Activated naive CD8-positive, alpha-beta T cell treated with anti-CD3 and anti-CD28 coated beads for 36 hours (primary cell): Measurements from ENCODE around the gene NAP1L5. TPM values are rescaled to one million over a fixed set of nuclear protein-coding genes. Genes with fewer than 3 reads are reported as not detected.

ENCODE experiments used
- DNase-seq: peaks from one replicate; pipeline ENCODE4 v3.0.0; 2021
- H3K27ac Mint-ChIP-seq: one replicate; pipeline ENCODE4 v1.8.0; 2022; ENCODE audit warnings: mild to moderate bottlenecking, moderate library complexity, mixed read lengths
- H3K27me3 Mint-ChIP-seq: one replicate; pipeline ENCODE4 v1.8.0; 2022; ENCODE audit warnings: mild to moderate bottlenecking, mixed read lengths
- H3K36me3 Mint-ChIP-seq: one replicate; pipeline ENCODE4 v1.8.0; 2021; ENCODE audit warnings: mild to moderate bottlenecking, mixed read lengths
- H3K4me1 Mint-ChIP-seq: one replicate; pipeline ENCODE4 v1.8.0; 2021; ENCODE audit warnings: mixed read lengths
- H3K4me3 Mint-ChIP-seq: one replicate; pipeline ENCODE4 v1.8.0; 2022; ENCODE audit warnings: mild to moderate bottlenecking, moderate library complexity, mixed read lengths
- H3K9me3 Mint-ChIP-seq: one replicate; pipeline ENCODE4 v1.8.0; 2022; ENCODE audit warnings: mixed read lengths
- total RNA-seq, 2 experiments: library from RNA; stranded (reverse); gene quantifications; one replicate each; pipeline ENCODE4 v1.2.3, GENCODE V29; 2021

The NAP1L5 gene
- total RNA-seq, 2 experiments from 2014 or later = 8.2 to 8.4 TPM

DNA sequence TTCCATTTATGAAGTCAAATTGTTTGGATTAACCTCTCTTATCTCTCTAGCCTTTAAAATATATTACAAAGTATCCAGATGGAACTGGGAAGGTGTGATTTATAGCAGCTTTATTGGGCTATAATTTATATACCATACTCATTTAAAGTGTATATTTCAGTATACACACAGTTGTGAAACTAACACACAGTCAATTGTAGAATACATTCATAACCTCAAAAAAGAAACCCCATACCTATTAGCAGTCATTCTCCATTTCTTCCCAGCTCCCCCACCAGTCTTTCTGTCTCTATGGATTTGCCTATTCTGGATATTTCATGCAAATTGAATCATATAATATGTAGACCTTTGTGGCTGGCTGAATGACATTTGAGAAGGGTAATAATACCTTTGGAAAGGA, 7.6 kb upstream of the NAP1L5 start:
- H3K27ac Mint-ChIP-seq = no peak overlapping the region
- H3K9me3 Mint-ChIP-seq = no peaks in the 10 kb centered on the region
- H3K4me1 Mint-ChIP-seq = no peaks in the 10 kb centered on the region
- peaks cover 26% of the 10 kb centered on the region for H3K36me3 Mint-ChIP-seq
- no peak for DNase-seq
- H3K27me3 Mint-ChIP-seq = no peaks in the 10 kb centered on the region
- no peak overlapping the region for H3K4me3 Mint-ChIP-seq

GRCh38 chr4:88702782-88703181, 5.2 kb upstream of the NAP1L5 start:
- DNase-seq = no peak
- H3K9me3 Mint-ChIP-seq = no peaks in the 10 kb centered on the region
- H3K27me3 Mint-ChIP-seq = no peaks in the 10 kb centered on the region
- H3K27ac Mint-ChIP-seq = no peak overlapping the region
- H3K4me1 Mint-ChIP-seq = peaks cover 3% of the 10 kb centered on the region
- no peak overlapping the region for H3K4me3 Mint-ChIP-seq
- peaks cover 18% of the 10 kb centered on the region for H3K36me3 Mint-ChIP-seq

DNA sequence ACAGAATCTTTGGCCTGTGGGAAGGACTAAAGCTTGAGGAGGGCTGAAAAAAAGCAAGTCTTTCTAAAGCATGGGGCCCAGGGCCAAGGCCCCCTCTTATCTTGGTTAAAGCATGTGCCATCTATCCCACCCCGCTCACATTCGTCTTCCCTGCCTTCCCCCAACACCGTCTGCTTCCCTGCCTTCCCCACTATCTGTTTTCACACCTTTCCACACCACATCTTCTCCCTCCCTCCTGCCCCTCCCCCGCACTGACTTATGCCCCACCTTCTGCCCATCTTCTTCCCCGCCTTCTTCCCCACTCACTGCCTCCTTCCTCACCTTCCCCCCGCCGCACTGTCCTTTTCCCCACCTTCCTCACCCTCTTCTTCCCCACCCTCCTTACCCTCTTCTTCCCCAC, 890 bp upstream of the NAP1L5 start:
- H3K27ac Mint-ChIP-seq = no peak overlapping the region
- H3K9me3 Mint-ChIP-seq = no peaks in the 10 kb centered on the region
- H3K4me3 Mint-ChIP-seq = peak overlapping the region; percentile 85
- peaks cover 10% of the 10 kb centered on the region for H3K4me1 Mint-ChIP-seq
- DNase-seq = no peak
- H3K36me3 Mint-ChIP-seq = peaks cover 19% of the 10 kb centered on the region
- no peaks in the 10 kb centered on the region for H3K27me3 Mint-ChIP-seq

- DNase-seq = peak; percentile 5
- H3K36me3 Mint-ChIP-seq = peaks cover 19% of the 10 kb centered on the region
- peak overlapping the region; percentile 85 for H3K4me3 Mint-ChIP-seq
- H3K27ac Mint-ChIP-seq = peak overlapping the region; percentile 84
- peaks cover 10% of the 10 kb centered on the region for H3K4me1 Mint-ChIP-seq
- no peaks in the 10 kb centered on the region for H3K27me3 Mint-ChIP-seq
- no peaks in the 10 kb centered on the region for H3K9me3 Mint-ChIP-seq
Observed at GRCh38 chr4:88697141-88697540, 488 bp downstream of the NAP1L5 start.

DNA sequence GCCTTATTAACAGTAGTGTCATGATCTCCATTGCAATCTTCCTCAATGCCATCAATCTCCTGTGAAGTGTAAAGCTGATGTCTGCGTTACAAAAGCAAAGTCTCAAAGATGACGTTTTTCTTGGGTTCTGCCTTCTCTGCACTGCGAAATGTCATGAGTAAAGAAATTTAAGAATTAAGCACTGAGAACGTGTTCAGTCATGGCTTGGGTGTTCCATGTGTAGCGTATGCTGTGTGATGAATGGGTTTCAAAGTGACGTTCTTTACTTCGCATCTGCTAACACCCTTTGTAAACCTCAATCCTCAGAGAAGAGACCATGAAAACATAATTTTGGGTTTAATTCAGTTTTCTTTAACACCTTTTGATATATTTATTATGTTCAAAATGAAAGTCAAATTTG, 999 bp downstream of the NAP1L5 start:
- Mint-ChIP-seq H3K27me3 (no peaks in the 10 kb centered on the region), H3K9me3 (no peaks in the 10 kb centered on the region), H3K36me3 (peaks cover 19% of the 10 kb centered on the region), H3K27ac (peak overlapping the region; percentile 84), H3K4me3 (peak overlapping the region; percentile 85), H3K4me1 (peaks cover 10% of the 10 kb centered on the region)
- DNase-seq = no peak

GRCh38 chr4:88693792-88694191, 3.8 kb downstream of the NAP1L5 start:
- peaks cover 25% of the 10 kb centered on the region for H3K36me3 Mint-ChIP-seq
- no peak overlapping the region for H3K27ac Mint-ChIP-seq
- DNase-seq = no peak

DNA sequence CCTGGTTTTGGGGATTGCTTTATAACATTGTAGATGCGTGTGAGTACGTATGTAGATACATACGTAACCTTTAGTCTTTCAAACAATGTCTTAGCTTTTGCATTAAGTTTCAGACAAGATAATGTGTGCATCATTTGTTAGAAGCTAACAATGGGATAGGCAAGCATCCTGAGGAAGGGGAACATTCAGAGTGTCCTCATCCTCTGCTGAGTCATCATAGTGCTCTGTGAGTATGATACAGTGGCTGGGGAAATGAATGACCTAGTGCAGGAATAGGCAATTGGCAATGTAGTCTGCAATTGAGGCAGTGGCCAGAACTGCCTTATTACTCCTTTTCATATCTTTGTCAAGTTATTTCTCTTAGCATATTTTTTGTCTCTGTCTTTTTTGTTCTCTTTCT, 7.3 kb downstream of the NAP1L5 start:
- no peak overlapping the region for H3K27ac Mint-ChIP-seq
- no peaks in the 10 kb centered on the region for H3K9me3 Mint-ChIP-seq
- no peak for DNase-seq
- H3K4me3 Mint-ChIP-seq = no peak overlapping the region
- H3K4me1 Mint-ChIP-seq = peaks cover 3% of the 10 kb centered on the region
- peaks cover 13% of the 10 kb centered on the region for H3K36me3 Mint-ChIP-seq
- no peaks in the 10 kb centered on the region for H3K27me3 Mint-ChIP-seq

More at GRCh38 chr4:88693792-88694191, 3.8 kb downstream of the NAP1L5 start:
- Mint-ChIP-seq H3K4me1 (peaks cover 10% of the 10 kb centered on the region), H3K27me3 (no peaks in the 10 kb centered on the region), H3K9me3 (no peaks in the 10 kb centered on the region), H3K4me3 (no peak overlapping the region)

DNA sequence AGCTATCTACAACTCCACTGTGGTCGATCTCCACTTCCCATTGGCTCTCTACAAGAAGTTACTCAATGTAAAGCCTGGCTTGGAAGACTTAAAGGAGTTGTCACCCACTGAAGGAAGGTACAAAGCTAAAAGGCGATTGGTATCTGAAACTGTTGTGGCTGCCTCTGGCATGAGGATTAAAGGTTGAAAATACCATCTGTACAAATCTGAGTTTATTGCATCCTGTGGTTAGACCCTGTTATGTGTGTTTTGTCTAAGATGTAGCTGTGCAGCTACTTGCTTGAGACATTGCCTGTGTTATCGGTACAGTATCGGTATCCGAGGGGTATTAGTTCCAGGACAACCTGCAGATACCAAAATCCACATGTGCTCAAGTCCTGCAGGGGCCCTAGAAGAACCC, 16.4 kb downstream of the NAP1L5 start:
- Mint-ChIP-seq H3K27ac (no peak overlapping the region), H3K36me3 (peaks cover 55% of the 10 kb centered on the region), H3K4me1 (peaks cover 5% of the 10 kb centered on the region), H3K27me3 (no peaks in the 10 kb centered on the region), H3K9me3 (no peaks in the 10 kb centered on the region), H3K4me3 (no peak overlapping the region)
- DNase-seq = no peak

DNA sequence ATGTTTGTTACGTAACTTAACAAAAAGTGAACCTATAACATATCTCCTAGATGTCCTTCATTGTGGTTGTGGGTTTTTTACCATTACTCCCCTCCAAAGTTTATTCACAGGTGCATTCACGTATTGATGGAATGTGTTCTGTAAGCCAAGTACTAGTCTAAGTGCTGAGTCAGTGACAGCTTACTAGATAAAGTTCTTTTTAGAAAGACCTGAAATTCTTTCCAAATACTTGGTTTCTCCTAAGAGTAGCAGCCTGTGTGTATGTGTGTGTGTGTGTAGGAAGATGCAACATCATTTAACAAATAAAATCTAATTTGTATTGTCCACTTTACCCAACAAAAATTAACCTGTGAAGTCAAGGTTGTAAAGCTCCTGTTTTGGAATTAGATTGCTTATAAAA, 22.1 kb downstream of the NAP1L5 start:
- H3K4me3 Mint-ChIP-seq = no peak overlapping the region
- H3K36me3 Mint-ChIP-seq = peaks cover 27% of the 10 kb centered on the region

DNA sequence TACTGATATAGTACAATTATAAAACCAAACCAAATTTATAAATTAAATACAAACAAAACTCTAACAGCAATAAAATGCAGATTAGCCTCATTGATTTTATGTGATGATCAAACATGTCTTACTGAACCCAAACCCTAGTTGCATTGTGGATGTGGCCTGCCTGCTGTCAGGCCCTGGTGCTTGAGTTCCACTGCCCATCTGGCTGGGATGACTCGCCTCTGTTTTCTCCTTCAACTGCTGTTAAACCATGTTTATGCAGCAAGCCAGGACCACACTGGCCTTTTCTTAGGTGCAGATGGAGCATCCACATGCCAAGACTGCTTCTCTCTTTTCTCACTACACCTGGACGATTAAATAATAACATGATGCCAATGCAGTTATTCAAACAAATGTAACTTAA, 22.6 kb downstream of the NAP1L5 start:
- Mint-ChIP-seq H3K27me3 (no peaks in the 10 kb centered on the region), H3K27ac (no peak overlapping the region), H3K4me3 (no peak overlapping the region), H3K9me3 (no peaks in the 10 kb centered on the region), H3K4me1 (peaks cover 11% of the 10 kb centered on the region), H3K36me3 (peaks cover 26% of the 10 kb centered on the region)
- DNase-seq = no peak

More for the DNA sequence above, 22.1 kb downstream of the NAP1L5 start:
- Mint-ChIP-seq H3K9me3 (no peaks in the 10 kb centered on the region), H3K4me1 (peaks cover 11% of the 10 kb centered on the region), H3K27me3 (no peaks in the 10 kb centered on the region), H3K27ac (no peak overlapping the region)
- no peak for DNase-seq

DNA sequence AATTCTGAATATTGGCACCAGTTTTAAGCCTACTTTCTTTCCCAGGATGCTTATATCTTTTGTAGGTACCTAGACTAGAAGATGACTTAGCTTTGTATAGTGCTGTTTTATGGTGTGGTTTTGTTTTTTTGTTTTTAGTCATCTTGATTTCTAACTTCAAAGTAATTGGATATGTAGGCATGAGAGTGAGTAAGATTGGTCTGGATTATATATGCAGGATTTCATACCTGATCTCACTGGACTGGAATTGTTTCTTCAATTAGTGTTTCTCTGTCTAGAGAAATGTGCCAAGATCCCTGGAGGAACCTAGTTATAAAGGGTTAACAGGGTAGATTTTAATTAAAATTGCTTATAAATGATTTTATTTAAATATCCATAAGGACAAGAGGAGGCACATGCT, 23.1 kb downstream of the NAP1L5 start:
- Mint-ChIP-seq H3K9me3 (no peaks in the 10 kb centered on the region), H3K36me3 (peaks cover 22% of the 10 kb centered on the region), H3K4me3 (no peak overlapping the region), H3K27ac (no peak overlapping the region), H3K4me1 (peaks cover 11% of the 10 kb centered on the region), H3K27me3 (no peaks in the 10 kb centered on the region)
- no peak for DNase-seq

DNA sequence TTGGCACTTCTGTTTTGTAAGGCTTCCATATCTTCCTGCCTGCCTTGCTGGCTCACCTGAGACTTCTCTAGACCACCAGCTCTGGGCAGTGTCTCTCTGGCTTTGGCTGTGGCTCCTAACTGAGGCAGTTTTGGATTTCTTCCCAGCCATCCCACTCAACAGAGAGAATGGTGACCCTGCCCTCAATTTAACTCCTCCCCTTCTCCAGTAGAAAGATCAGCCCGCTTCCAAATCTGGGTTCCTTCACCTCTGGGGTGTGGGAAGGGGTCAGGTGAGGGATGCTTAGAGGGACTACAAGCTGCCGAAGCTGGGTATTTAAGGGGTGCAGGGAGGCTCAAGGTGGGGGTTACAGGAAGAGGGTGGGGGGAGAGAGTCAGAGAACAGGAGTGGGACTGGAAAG, 23.7 kb downstream of the NAP1L5 start:
- no peak overlapping the region for H3K4me3 Mint-ChIP-seq
- H3K27me3 Mint-ChIP-seq = no peaks in the 10 kb centered on the region
- DNase-seq = no peak
- H3K9me3 Mint-ChIP-seq = no peaks in the 10 kb centered on the region
- peaks cover 11% of the 10 kb centered on the region for H3K4me1 Mint-ChIP-seq
- H3K27ac Mint-ChIP-seq = no peak overlapping the region
- H3K36me3 Mint-ChIP-seq = peaks cover 15% of the 10 kb centered on the region

DNA sequence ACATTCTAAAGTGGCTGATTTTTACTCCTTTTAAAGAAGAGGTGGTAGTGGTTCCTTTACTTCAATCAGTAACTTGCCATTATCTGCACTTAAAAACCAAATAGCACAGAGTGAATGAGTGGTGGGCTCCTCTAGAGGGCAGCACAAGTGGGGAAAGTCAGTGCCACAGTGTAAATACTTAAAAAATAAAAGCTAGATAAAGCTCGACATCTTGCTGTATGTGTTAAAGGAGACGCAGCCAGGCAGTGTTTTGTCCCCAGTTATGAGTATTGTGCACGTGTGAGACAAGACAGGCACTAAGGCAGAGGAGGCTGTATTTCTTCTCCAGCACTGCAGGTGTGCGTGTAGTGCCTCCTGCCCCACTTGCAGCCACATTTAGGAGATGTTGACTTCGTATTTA, 24.6 kb downstream of the NAP1L5 start:
- Mint-ChIP-seq H3K27ac (no peak overlapping the region), H3K4me3 (no peak overlapping the region), H3K36me3 (peaks cover 8% of the 10 kb centered on the region), H3K4me1 (peaks cover 11% of the 10 kb centered on the region), H3K9me3 (no peaks in the 10 kb centered on the region), H3K27me3 (no peaks in the 10 kb centered on the region)
- peak; percentile 8 for DNase-seq

GRCh38 chr4:88661739-88662138, 35.9 kb downstream of the NAP1L5 start:
- peaks cover 12% of the 10 kb centered on the region for H3K36me3 Mint-ChIP-seq
- no peak for DNase-seq
- peak overlapping the region; percentile 34 for H3K27ac Mint-ChIP-seq

GRCh38 chr4:88660446-88661294, 37.0 kb downstream of the NAP1L5 start:
- Mint-ChIP-seq H3K9me3 (no peaks in the 10 kb centered on the region), H3K4me3 (no peak overlapping the region), H3K27ac (no peak overlapping the region), H3K4me1 (peaks cover 18% of the 10 kb centered on the region), H3K27me3 (no peaks in the 10 kb centered on the region), H3K36me3 (peaks cover 19% of the 10 kb centered on the region)
- DNase-seq = no peak

More at GRCh38 chr4:88661739-88662138, 35.9 kb downstream of the NAP1L5 start:
- no peak overlapping the region for H3K4me3 Mint-ChIP-seq
- no peaks in the 10 kb centered on the region for H3K27me3 Mint-ChIP-seq
- H3K9me3 Mint-ChIP-seq = no peaks in the 10 kb centered on the region
- H3K4me1 Mint-ChIP-seq = peaks cover 16% of the 10 kb centered on the region

GRCh38 chr4:88659890-88660208, 37.8 kb downstream of the NAP1L5 start:
- Mint-ChIP-seq H3K27ac (no peak overlapping the region), H3K27me3 (no peaks in the 10 kb centered on the region), H3K4me3 (no peak overlapping the region), H3K36me3 (peaks cover 26% of the 10 kb centered on the region), H3K4me1 (peaks cover 18% of the 10 kb centered on the region), H3K9me3 (no peaks in the 10 kb centered on the region)
- DNase-seq = no peak
